Measurements from ENCODE around the gene AUTS2.

Gene AUTS2

DNA sequence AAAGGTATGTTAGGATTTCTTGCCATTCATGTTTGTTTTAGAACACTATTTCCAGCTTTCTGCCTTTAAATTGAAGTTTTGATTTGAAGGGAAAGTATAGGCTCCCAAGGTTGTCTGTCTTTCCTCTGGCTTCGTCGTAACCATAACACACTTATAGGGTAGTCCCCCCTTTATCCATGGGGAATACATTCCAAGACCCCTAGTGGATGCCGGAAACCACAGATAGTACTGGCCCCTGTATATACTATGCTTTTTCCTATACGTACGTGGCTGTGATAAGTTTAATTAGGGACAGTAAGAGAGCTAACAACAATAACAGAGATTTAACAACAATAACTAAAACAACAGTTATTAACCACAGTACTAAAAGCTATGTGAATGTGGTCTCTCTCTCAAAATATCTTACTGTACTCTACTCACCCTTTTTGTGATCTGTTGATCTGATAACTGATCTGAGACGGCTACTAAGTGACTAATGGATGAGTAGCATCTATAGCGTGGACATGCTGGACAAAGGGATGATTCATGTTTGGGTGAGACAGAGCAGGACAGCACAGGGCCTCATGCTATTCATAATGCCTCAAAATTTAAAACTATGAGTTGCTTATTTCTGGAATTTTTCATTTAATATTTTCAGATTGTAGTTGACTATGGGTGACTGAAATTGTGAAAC is 273.1 kb downstream of the AUTS2 start:
- DNase-seq, result no peak

DNA sequence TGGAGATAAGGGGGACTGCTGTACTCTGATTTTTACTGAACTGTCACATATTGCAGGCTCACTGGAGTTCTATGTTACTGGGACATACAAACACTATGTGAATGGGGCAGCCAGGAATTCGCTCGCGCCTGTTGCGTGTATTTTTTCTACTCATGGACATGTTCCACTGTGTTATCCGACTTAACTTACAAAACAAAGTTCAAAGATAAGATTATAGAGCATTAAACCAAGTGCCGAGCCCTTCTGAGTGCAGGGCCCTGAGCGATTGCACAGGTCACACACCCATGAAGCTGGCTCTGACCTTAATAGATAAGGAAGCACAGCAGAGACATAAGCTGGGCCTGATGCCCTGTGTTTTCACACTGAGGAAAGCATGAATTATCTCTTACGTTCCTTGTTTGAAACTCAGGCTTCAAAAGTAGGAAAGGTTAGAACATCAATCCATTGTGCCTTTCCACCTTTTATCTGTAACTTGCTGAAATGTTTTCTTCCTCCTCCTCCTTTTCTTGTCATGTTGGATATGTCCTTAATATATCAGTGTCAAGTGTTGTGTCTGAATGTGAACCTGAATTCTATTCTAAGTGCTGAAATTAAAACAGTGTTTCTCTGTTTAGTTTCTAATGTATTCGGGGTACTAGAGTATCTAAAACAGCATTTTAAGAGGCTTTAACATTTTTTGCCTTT is 273.8 kb downstream of the AUTS2 start:
- no peak for DNase-seq

DNA sequence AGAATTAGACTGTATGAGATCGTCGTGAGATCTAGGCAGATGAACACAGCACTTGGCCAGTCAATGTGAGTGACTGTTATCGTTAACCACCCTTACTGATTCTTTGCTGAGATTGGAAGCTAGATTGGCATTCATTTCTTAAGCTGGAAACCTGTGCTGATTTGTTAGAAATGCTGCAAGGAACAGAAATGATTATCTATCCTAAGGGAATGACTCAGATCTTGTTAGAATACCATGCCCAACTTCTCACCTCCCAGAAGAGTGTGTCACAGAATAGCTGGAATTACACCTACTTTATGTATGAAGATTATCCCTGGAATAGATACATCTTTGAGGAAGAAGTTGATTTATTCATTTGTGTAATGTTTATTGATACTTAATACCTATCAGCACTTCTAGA is 275.2 kb downstream of the AUTS2 start:
- no peak for DNase-seq

DNA sequence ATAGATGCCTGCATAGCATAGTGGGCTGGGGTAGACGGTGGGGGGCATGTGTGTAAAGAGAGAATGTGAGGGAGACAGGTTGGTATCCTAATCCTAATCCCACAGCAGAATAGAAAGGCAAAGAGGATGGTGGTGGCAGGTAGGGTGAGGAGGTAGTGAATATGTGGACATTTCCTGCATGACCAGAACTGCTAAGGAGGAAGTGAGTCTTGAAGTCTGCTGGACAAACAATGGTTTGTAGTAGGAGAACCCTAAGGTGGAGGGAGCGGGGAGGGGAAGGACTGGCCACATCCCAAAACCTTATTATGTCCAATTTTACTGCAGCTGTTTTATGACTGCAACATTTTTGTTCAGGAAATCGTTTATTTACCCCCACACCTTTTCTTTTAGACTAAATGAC is 279.7 kb downstream of the AUTS2 start:
- DNase-seq, result peak; percentile 11

DNA sequence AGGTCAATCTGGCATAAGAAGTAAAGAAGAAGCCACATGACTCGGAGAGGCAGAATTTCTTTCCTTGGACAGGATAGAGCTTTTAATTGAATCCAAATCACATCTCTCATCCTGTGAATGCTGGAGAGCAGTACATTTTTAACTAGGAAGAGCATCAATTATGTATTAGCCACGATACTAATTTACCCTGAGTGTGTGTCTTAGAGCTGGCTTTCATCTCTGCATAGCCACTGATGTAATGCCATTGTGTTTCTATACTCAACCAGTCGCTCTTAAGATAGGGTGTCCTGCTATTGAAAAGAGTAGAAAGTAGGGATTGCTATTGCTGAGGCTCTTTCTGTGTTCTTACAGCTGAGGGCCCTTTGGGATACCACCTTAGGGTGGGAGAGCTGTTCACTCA is 280.3 kb downstream of the AUTS2 start:
- DNase-seq, result no peak

DNA sequence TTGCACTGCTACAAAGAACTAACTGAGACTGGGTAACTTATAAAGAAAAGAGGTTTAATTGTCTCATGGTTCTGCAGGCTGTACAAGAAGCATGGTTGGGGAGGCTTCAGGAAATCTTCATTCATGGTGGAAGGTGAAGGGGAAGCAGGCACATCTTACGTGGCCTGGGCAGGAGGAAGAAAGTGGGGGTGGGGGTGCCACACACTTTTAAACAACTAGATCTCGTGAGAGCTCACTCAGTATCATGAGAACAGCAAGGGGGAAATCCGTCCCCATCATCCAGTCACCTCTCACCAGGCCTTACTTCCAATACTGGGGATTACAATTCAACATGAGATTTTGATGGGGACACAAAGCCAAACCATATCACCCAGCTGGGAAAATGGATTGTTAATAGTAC is 281.7 kb downstream of the AUTS2 start:
- no peak for DNase-seq

DNA sequence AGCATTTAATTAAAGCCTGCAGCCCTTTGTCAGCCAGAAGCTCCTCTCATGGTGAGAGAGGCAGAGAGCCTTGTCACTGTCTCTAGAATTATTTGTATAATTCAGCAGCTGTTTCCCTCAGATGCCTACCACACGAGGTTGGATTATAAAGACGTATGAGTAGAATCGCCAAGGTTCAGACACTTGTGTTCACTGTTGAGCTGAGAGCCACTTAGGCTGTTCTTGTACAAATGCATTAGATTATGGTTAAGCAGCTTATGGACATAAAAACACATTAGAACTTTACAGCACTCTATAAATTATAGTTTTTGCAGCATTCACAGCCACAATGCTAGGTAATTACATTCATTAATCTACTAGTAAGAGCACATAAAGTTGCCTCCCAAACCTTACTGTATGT is 282.6 kb downstream of the AUTS2 start:
- DNase-seq, result peak; percentile 80

DNA sequence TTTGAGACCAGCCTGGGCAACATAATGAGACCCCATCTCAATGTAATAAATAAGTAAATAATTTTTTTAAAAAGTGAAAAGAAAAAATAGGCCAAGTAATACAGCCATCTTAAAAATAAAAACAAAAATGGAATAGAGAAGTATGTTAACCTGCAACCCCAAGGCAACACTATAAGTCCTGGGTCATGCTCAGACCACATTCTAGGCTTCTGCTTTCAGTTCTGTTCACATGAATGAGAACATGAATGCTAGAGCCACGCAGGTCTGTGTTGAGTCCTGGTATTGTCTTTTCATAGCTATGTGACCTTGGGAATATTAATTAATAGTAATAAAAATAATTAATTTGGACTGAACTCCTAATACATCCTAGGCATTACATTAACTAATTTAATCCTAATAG is 284.0 kb downstream of the AUTS2 start:
- no peak for DNase-seq

DNA sequence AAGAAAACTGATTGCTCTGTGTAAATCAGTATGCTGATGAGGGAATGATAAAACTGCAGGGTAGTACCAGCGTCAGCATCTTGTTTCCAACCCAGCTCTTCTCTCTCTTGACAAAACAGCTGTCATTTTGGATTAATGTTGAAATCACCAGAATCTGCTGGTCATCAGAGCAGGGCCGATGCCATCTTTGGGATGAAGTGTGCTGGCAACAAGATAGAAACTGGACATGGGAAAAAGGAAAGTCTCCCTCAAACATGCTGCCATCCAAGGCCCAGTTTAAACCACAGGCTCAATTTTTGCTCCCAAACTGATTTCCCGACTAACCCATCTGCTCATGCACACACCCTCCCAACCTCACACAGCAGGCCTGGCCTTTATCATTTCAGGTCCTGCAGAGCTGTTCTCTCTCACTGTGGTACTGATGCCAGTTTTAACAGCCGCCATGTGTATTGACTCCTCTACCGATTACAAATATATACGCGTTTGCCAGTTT is 285.2 kb downstream of the AUTS2 start:
- no peak for DNase-seq

DNA sequence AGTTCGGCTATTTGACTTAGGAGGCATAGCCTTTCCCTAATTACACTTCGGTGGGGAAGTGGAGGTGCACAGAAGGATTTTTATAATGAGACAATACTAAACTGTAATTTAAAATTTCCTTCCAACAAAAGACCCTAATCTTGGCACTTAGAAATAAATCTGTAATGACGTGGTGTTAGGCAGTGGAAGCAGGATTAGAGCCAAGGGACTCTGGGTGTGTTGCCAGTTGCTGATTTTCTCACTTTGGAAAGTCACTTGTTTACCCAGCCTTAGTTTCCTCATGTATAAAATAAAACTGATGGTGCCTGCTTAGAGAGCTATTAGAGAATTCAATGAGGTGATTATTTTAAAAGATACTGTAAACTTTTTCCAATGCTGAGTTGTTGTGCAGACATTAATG is 287.2 kb downstream of the AUTS2 start:
- no peak for DNase-seq

DNA sequence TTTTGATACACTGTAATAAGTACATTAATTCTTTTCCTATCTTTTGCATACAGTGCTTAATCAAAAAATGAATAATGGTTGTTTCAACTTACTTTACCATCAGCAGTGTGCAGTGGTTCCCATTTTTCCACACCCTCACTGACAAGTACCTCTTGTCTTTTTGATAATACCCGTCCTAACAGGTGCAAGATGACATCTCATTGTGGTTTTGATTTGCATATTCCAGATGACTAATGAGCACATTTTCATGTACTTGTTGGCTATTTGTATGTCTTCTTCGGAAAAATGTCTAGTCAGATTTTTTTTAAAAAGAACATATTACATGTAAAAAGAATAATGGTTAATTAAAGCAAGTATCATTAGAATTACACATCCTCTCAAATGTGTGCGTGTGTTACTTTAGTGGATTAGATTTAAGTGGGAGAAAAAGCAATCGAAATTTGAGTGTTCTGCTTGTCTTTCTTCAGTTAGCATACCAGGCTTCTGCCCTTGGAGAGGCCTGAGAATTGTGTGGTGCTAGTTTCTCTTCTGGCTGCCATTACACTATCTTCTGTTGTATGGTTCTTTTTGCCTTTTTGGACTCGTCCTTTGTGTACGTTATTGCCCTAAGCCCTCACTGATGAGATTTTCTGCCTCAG is 291.2 kb downstream of the AUTS2 start:
- DNase-seq, result peak; percentile 14

DNA sequence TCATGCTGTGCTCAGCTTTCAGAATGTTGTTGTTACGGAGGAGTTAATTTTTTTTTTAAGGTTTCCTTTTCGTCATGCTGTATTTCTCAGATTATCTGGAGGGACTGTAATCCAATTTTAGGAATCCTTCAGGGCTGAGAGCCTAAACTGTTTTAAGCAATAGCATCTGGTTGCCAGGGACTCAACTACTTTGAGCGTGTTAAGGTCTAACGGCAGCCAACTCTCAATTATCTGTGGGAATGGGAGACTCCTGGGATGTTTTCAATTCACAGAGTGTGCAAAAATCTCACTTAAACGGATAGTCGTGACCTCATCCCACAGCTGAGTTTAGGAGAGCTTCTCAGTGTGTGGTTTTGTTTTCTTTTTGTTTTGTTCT is 291.7 kb downstream of the AUTS2 start:
- DNase-seq, result no peak

DNA sequence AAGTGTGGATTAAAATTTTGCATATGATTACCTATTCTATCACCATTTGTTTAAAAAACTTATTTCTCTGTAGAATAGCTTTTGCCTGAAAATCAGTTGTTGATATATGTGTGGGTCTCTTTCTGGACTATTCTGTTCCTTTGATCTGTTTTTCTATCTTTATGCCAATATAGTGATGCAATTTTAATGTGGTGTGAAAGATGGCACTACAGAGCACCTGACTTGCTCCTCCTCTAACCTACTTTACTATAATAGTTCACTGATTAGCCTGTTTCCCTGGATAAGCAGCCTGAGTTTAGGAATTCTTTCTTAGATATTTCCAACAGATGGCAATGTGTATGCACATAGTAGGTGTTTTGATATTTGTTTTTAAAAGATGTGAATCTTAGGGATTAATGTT is 294.5 kb downstream of the AUTS2 start:
- DNase-seq, result no peak

DNA sequence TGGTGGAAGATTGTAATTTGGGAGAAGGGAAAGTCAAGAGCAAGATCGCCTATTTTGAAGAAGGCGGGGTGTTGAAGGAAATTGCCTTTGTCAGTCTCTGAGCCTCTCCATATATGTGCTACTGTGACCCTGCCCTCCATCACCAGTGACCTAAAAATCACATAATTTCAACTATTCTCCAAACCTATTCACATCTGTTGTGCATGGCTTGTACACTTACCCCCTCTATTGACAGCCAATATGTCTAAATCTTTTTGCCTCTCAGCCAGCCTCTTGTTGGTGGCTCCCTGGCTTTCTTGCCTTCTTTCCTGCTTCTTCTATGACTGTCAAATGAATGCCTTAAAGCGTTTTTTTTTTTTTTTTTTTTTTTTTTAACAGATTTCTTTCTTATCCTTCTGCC is 295.6 kb downstream of the AUTS2 start:
- DNase-seq, result no peak

DNA sequence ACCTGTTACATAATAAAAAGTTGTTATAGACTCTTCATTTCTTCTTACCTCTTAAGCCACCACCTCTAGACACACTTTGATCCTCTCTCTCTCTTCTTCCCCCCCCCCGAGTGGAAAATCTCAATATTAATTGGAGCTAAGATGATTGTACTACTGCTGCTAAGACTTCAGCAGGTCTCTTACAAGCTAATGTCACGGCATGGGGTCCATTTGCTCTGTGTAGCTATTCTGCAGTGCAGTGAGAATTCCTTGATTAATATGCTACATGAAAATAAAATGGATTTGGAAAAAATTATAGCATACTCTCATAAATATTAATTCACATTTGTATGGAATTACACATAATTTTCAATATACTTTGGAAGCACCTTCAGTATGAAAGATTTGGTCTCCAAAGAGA is 297.2 kb downstream of the AUTS2 start:
- DNase-seq, result no peak

DNA sequence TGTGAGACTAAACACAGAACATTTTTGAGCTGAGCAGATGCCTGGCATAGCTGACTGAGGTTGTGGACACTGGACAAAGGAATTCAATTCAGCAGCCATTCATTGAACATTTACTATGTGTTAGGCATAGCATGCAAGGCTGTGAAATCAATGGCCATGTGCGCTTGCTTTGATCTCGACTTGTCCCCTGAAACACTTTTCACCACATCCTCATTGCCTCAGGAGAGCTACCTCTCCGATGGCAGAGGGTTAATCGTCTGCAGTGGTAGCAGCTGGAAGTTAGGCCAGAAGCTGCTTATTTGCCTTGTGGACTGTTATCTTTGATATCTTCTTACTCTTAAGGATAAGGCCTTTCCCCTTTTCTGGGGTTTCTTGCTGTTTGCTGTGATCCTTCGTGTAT is 297.8 kb downstream of the AUTS2 start:
- no peak for DNase-seq

DNA sequence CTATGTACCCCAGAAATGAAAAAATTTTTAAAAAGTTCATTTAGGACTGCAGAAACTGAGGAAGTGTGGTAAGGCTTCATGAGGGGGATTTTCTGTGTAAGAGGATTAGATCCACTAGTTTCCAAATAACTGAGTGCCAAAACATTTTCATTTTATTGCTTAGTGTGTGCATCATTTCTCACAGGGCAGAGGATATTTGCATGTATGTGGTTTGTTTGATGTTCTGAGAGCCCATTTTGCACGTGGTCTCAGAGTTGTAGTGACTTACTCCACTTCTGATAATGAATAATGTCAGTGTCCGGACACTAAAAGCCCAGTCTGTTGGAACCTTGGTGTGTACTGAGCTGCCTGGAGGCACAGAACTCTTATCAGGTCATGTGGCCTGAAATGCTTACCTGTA is 299.9 kb downstream of the AUTS2 start:
- DNase-seq, result no peak

DNA sequence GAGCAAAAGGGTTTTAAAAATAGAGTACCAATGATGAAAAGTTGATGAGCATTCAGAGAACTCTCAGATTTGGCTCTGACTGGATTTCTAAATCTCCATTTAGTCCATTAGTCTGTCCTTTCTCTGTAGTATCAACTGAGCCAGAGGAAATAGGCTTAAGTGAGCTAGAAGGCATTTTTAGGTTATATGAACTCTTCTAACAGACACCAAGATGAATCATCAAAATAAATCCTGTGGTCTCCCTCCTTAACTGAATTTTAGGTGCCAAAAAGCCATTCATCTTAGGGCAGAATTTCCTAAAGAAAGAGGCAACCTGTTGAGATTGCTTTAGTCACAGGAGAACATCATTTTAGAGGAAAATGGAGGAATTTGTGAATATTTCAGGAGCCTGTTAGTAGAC is 305.1 kb downstream of the AUTS2 start:
- DNase-seq, result no peak

DNA sequence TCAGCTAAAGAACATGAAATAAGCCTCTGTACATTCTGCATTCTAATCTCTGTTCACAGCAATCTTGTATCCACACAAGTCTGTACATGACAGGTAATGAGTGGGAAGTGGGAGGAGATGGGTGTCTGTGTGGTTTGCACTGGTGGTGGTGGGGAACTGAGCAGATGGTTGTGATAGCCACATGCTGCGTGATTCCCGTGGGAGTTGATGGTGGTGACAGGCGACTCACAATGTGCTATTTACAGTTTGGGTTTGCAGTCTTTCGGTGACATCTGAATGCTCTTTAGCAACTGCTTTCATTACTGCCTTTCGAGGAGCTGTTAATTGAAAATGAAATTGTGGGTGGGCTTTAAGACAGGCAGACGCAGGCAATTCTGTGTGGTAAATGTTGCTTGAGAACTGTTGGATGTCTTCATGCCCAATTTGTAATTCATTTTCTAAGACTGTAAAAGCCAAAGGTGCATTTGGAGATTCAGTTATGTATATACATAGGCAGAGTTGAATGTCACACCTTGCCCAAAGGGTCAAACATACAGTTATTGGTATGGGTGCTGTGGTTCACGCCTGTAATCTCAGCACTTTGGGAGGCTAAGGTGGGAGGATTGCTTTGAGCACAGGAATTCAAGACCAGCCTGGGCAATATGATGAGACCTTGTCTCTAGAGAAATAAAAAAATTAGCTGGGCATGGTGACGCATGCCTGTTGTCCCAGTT is 308.2 kb downstream of the AUTS2 start:
- no peak for DNase-seq

DNA sequence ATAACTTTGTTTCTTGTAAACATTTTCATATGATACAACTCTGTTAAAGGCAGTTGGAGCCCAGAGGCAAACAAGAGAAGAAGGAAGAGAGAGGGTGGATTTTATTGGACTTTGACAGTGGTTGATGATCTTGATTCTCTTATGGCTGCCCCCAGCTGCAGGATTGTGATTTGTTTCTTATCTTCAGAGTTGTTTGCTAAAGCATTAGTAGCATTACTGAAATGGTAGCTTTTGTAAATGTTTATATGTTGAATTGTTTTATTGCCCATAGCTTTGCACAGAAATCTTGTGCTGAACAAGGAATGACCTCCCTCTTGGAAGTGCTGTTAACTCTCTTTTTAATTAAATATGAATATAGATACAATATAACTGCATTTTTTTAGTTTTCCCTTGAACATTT is 309.4 kb downstream of the AUTS2 start:
- no peak for DNase-seq

DNA sequence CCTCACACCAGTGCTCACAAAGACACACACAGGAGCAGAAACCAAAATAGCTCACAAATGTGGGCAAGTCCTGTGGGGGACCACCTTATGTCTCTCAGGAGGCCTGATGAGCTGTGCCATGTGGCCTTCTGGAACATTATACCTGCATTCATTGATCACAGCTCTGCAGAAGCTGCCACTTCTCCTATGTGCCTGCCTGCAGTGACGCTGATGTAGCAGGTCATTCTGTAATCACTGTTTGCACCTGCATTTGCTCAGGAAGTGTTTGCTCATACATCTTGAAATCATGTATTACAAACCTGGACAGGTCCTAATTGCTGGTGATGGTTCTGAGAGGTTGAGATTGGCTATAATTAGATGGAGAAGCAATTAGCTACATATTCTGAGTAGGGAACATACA is 310.2 kb downstream of the AUTS2 start:
- peak; percentile 58 for DNase-seq

DNA sequence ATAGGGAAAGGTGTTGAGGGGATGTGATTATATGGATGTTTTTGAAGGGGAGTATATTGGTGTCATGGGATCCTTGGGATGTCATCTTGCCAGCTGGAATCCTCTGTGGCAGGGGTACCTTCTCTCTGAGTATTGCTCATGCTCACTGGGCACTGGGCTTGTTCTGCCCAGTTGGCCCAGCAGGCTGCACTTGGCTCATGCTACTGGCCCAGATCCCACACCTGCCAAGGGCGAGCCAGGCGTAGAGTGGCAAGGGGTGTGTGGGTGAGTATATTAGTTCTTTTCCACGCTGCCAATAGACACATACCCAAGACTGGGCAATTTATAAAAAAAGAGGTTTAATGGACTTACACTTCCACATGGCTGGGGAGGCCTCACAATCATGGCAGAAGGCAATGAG is 311.9 kb downstream of the AUTS2 start:
- DNase-seq, result no peak

DNA sequence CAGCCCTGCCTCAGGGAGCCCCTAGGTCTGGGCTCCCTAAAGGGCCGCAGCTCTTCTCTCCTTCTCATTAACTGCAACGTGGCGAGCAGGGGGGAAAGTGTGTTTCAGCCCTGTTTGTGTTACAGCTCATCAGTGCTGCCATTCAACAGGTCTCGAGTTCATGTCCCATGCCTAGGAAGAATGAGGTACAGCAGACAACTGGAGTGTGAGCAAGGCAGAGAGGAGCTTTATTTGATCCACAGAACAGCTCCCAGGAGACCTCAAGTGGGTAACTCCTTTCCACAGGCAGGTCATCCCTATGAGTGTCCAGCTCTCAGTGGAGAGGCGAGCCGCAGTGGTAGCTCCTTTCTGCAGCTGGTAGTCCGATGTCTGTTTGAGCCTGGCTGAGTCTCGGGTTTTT is 313.1 kb downstream of the AUTS2 start:
- DNase-seq, result no peak

DNA sequence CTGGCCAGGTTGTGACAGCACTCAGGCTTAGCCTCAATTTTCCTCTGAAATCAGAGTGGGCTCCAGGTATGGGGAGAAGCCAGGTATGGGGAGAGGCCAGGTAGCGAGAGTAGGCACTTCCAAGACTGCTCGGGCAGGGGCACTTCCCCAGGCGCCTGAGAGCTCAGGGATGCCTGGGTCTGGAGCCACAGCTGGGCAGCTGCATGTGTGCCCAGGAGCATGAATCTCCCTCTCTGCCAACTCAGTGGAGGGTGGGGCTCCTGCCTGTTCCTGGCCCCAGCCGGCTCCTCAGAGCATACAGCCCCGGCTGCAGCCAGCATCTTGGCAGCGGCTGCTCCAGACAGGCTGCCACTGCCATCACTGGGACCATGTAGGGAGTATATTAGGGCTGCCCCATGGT is 313.9 kb downstream of the AUTS2 start:
- no peak for DNase-seq

All from NCI-H2029 (cell line).